ENCODE data around the gene AUTS2. TPM values are rescaled to one million over a fixed set of nuclear protein-coding genes. Genes with fewer than 3 reads are reported as not detected.

AUTS2 gene
- total and polyA plus RNA-seq, 10 of the 15 experiments (the other 5 are each of a cell fraction or from before 2014, with no cell fraction given), result 6.4 to 55.6 (median 21.6) TPM

DNA sequence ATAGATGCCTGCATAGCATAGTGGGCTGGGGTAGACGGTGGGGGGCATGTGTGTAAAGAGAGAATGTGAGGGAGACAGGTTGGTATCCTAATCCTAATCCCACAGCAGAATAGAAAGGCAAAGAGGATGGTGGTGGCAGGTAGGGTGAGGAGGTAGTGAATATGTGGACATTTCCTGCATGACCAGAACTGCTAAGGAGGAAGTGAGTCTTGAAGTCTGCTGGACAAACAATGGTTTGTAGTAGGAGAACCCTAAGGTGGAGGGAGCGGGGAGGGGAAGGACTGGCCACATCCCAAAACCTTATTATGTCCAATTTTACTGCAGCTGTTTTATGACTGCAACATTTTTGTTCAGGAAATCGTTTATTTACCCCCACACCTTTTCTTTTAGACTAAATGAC, 279.7 kb downstream of the AUTS2 start:
- WGBS (ENCODE audit: insufficient coverage, insufficient replicate concordance, low lambda C conversion rate, missing lambda C conversion rate), result 44% methylated on average over 3 of the region's 3 CpGs
- Histone ChIP-seq H3K27me3 (replicated peaks in 1 of 2; ENCODE audit: control insufficient read depth in 2 of 2, insufficient read depth in 2 of 2, low read length in 1 of 2) (no peaks in the 10 kb centered on the region), H3K36me3 (ENCODE audit: control insufficient read depth in 2 of 2, insufficient read depth in 2 of 2, low read length in 1 of 2) (no peaks in the 10 kb centered on the region), H3K9ac (ENCODE audit: control insufficient read depth, insufficient read depth, low read length) (no peak overlapping the region), H4K20me1 (ENCODE audit: control insufficient read depth, insufficient read depth) (no peaks in the 10 kb centered on the region), H3K79me2 (ENCODE audit: control insufficient read depth, insufficient read depth, low read length) (peaks cover 2% of the 10 kb centered on the region), H3K4me1 (ENCODE audit: control insufficient read depth, insufficient read depth, low read length) (peaks cover 22% of the 10 kb centered on the region), H3K4me3 (no peak overlapping the region), H3K9me3 (replicated peaks; ENCODE audit: control insufficient read depth, insufficient read depth, low read length) (no peaks in the 10 kb centered on the region; the same call in 2 of the 3 replicates), H2AFZ (ENCODE audit: control insufficient read depth, low read depth, low read length) (no peak overlapping the region), H3K4me2 (ENCODE audit: control insufficient read depth, insufficient read depth) (no peak overlapping the region), H3K27ac (ENCODE audit: control insufficient read depth, insufficient read depth) (no peak overlapping the region)
- ChIA-PET SMC1A (ENCODE audit: uncharacterized antibody, unreplicated experiment) (interaction anchor here (1.1 to 1.2 kb wide), 2 partner anchors 18 to 34 kb away, joined by 3 to 4 read pairs; no protein-coding TSS in a partner anchor), RAD21 (ENCODE audit: unreplicated experiment) (no interaction called here), CTCF (no interaction called here), POLR2A (no interaction called here)
- no peak for FAIRE-seq
- intact Hi-C loops (cut with micrococcal nuclease; ENCODE audit: unreplicated experiment) (no loop called here), in situ Hi-C loops (cut with MboI) (no loop called here)
- no peak for ATAC-seq
- TF ChIP-seq CEBPB (IDR thresholded peaks at IDR 0.05; ENCODE audit: borderline replicate concordance in 1 of 2, low read depth in 2 of 2, low read length in 2 of 2) (no peak), ZZZ3 (IDR thresholded peaks at IDR 0.05; ENCODE audit: control insufficient read depth, insufficient read length, low read depth) (no peak), SPI1 (IDR thresholded peaks at IDR 0.05; ENCODE audit: borderline replicate concordance, insufficient read depth, low read depth, low read length) (peak; percentile 42; the same call in 1 of the 2 replicates), YY1 (IDR thresholded peaks at IDR 0.05; ENCODE audit: low read depth, low read length) (no peak), ZBTB40 (IDR thresholded peaks at IDR 0.05; ENCODE audit: borderline replicate concordance) (no peak)
- TF ChIP-seq, protein P1, sequence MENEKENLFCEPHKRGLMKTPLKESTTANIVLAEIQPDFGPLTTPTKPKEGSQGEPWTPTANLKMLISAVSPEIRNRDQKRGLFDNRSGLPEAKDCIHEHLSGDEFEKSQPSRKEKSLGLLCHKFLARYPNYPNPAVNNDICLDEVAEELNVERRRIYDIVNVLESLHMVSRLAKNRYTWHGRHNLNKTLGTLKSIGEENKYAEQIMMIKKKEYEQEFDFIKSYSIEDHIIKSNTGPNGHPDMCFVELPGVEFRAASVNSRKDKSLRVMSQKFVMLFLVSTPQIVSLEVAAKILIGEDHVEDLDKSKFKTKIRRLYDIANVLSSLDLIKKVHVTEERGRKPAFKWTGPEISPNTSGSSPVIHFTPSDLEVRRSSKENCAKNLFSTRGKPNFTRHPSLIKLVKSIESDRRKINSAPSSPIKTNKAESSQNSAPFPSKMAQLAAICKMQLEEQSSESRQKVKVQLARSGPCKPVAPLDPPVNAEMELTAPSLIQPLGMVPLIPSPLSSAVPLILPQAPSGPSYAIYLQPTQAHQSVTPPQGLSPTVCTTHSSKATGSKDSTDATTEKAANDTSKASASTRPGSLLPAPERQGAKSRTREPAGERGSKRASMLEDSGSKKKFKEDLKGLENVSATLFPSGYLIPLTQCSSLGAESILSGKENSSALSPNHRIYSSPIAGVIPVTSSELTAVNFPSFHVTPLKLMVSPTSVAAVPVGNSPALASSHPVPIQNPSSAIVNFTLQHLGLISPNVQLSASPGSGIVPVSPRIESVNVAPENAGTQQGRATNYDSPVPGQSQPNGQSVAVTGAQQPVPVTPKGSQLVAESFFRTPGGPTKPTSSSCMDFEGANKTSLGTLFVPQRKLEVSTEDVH (IDR thresholded peaks at IDR 0.05; ENCODE audit: low read depth, partially characterized antibody), result no peak
- BruUV-seq (replicated peaks), result no TSS peak
- no peak for DNase-seq (ENCODE audit: low read depth, low spot score)

Measured in GM12878 (cell line).